ENCODE results near the gene IQCE. TPM values are rescaled to one million over a fixed set of nuclear protein-coding genes. Genes with fewer than 3 reads are reported as not detected.
A peak's percentile ranks its signal among the peaks of the same experiment; 100 is the strongest.

IQCE gene
- total RNA-seq, 1 donor from 2014 or later = 12.0 TPM

- TF ChIP-seq, protein P1, sequence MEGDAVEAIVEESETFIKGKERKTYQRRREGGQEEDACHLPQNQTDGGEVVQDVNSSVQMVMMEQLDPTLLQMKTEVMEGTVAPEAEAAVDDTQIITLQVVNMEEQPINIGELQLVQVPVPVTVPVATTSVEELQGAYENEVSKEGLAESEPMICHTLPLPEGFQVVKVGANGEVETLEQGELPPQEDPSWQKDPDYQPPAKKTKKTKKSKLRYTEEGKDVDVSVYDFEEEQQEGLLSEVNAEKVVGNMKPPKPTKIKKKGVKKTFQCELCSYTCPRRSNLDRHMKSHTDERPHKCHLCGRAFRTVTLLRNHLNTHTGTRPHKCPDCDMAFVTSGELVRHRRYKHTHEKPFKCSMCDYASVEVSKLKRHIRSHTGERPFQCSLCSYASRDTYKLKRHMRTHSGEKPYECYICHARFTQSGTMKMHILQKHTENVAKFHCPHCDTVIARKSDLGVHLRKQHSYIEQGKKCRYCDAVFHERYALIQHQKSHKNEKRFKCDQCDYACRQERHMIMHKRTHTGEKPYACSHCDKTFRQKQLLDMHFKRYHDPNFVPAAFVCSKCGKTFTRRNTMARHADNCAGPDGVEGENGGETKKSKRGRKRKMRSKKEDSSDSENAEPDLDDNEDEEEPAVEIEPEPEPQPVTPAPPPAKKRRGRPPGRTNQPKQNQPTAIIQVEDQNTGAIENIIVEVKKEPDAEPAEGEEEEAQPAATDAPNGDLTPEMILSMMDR (IDR thresholded peaks at IDR 0.05; ENCODE audit: partially characterized antibody, unreplicated experiment) = no peak
Observed at GRCh38 chr7:2544541-2545188, 14.1 kb upstream of the IQCE start.

DNA sequence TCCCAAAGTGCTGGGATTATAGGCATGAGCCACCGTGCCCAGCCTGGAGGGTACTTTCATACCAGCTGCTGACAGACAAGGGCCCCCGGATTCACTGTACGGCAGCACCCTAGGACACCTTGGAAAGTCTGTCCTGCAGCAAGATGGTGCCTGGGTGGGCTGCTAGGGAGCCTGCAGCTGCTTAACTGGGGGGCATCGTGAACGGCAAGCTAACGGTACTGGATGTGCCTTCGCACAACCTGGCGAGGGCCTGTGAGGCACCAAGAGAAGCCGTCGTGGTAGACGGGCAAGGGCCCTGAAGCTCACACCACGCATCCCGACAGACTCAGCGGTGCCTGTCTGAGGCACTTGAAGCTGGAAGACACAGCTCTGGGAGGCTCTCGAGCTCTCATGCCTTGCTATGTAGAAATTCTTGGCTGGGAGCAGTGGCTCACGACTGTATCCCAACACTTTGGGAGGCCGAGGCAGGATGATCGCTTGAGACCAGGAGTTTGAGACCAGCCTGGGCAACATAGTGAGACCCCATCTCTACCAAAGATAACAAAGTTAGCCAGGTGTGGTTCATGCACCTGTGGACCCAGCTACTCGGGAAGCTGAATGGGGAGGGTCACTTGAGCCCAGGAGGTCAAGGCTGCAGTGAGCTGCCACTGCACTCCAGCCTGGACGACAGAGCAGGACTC lies 12.9 kb upstream of the IQCE start:
- no peak overlapping the region for H3K4me3 Mint-ChIP-seq (ENCODE audit: unreplicated experiment)

More at GRCh38 chr7:2544541-2545188, 14.1 kb upstream of the IQCE start:
- peak; percentile 8 for DNase-seq
- Mint-ChIP-seq H3K4me3 (ENCODE audit: unreplicated experiment) (no peak overlapping the region), H3K27me3 (ENCODE audit: unreplicated experiment) (peaks cover 2% of the 10 kb centered on the region), H3K9me3 (ENCODE audit: unreplicated experiment) (peaks cover 1% of the 10 kb centered on the region), H3K4me1 (ENCODE audit: low read depth, unreplicated experiment) (no peaks in the 10 kb centered on the region), H3K27ac (ENCODE audit: unreplicated experiment) (no peak overlapping the region), H3K36me3 (ENCODE audit: unreplicated experiment) (no peaks in the 10 kb centered on the region)

DNA sequence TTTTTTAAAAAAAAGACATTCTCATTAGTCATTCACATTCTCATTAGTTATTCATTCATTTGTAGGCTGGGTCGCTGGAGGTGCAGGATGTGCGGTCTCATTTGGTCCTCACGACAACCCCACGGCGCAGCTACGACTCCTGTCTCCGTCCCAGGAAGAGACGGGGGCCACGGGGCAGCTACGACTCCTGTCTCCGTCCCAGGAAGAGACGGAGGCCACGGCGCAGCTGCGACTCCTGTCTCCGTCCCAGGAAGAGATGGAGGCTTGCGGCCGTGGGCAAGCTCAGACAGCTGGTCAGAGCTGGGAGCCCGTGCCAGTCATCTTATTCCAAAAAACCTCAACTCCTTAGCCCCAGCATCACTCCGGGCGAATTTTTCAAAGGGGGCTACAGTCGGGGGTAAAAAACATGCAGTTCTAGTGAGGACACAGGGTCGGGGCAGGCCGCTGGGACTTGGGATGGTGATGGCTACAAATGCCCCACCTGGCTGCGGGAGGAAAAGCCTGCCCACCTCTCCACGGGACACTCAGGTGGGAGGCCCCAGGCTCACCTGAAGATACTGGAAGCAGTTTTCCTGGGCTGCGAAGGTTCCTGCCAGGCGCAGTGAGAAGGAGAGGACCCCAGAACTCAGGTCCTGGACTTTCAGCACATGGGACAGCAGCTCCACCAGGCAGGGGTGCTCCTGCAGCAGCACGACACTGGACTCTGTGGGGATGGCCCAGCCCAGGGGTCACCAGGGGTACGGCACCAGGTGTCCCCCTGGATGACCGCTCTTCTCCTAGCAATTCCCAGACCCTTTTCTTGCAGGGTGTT lies 11.8 kb upstream of the IQCE start:
- Mint-ChIP-seq H3K36me3 (ENCODE audit: unreplicated experiment) (no peaks in the 10 kb centered on the region), H3K9me3 (ENCODE audit: unreplicated experiment) (peaks cover 1% of the 10 kb centered on the region), H3K4me1 (ENCODE audit: low read depth, unreplicated experiment) (no peaks in the 10 kb centered on the region), H3K27me3 (ENCODE audit: unreplicated experiment) (peaks cover 2% of the 10 kb centered on the region), H3K27ac (ENCODE audit: unreplicated experiment) (no peak overlapping the region), H3K4me3 (ENCODE audit: unreplicated experiment) (no peak overlapping the region)
- TF ChIP-seq, protein P1 (IDR thresholded peaks at IDR 0.05; ENCODE audit: partially characterized antibody, unreplicated experiment) = no peak
- DNase-seq = no peak

More for the DNA sequence above, 12.9 kb upstream of the IQCE start:
- peaks cover 2% of the 10 kb centered on the region for H3K27me3 Mint-ChIP-seq (ENCODE audit: unreplicated experiment)
- peak; percentile 5 for DNase-seq
- H3K4me1 Mint-ChIP-seq (ENCODE audit: low read depth, unreplicated experiment) = no peaks in the 10 kb centered on the region
- no peak overlapping the region for H3K27ac Mint-ChIP-seq (ENCODE audit: unreplicated experiment)
- peaks cover 1% of the 10 kb centered on the region for H3K9me3 Mint-ChIP-seq (ENCODE audit: unreplicated experiment)
- no peaks in the 10 kb centered on the region for H3K36me3 Mint-ChIP-seq (ENCODE audit: unreplicated experiment)
- TF ChIP-seq, protein P1 (IDR thresholded peaks at IDR 0.05; ENCODE audit: partially characterized antibody, unreplicated experiment) = no peak

GRCh38 chr7:2551418-2551817 lies 7.4 kb upstream of the IQCE start:
- Mint-ChIP-seq H3K27me3 (ENCODE audit: unreplicated experiment) (no peaks in the 10 kb centered on the region), H3K4me1 (ENCODE audit: low read depth, unreplicated experiment) (peaks cover 5% of the 10 kb centered on the region), H3K9me3 (ENCODE audit: unreplicated experiment) (peaks cover 5% of the 10 kb centered on the region), H3K27ac (ENCODE audit: unreplicated experiment) (no peak overlapping the region), H3K36me3 (ENCODE audit: unreplicated experiment) (no peaks in the 10 kb centered on the region), H3K4me3 (ENCODE audit: unreplicated experiment) (no peak overlapping the region)
- TF ChIP-seq, protein P1 (IDR thresholded peaks at IDR 0.05; ENCODE audit: partially characterized antibody, unreplicated experiment) = no peak
- no peak for DNase-seq

Measured in glutamatergic neuron (in vitro differentiated cells).